Parathyroid adenoma (tissue), 2 donors: ENCODE results near the gene CFAP161.

ENCODE experiments used
- H2AFZ ChIP-seq: fragments of 300-600 bp; sonication (generic); one replicate; pipeline ENCODE4 v1.7.0; 2017; ENCODE audit warnings: antibody characterized with exemption, mild to moderate bottlenecking
- H3K27ac ChIP-seq: fragments of 300-600 bp; sonication (generic); one replicate; pipeline ENCODE4 v1.7.0; 2017
- H3K27me3 ChIP-seq: fragments of 300-600 bp; sonication (generic); one replicate; pipeline ENCODE4 v1.7.0; 2017; ENCODE audit warnings: low read length; ENCODE audit not compliant: control insufficient read depth, insufficient read depth
- H3K36me3 ChIP-seq: fragments of 300-600 bp; sonication (generic); one replicate; pipeline ENCODE4 v1.7.0; 2017; ENCODE audit warnings: low read length; ENCODE audit not compliant: control insufficient read depth, insufficient read depth
- H3K4me1 ChIP-seq: fragments of 300-600 bp; sonication (generic); one replicate; pipeline ENCODE4 v1.7.0; 2017; ENCODE audit warnings: control low read depth
- H3K4me2 ChIP-seq: fragments of 300-600 bp; sonication (generic); one replicate; pipeline ENCODE4 v1.7.0; 2017; ENCODE audit warnings: low read length
- H3K4me3 ChIP-seq: fragments of 300-600 bp; sonication (generic); one replicate; pipeline ENCODE4 v1.7.0; 2017; ENCODE audit warnings: low read depth, low read length
- H3K79me2 ChIP-seq: fragments of 300-600 bp; sonication (generic); one replicate; pipeline ENCODE4 v1.7.0; 2017; ENCODE audit warnings: control low read depth
- H3K9ac ChIP-seq: fragments of 300-600 bp; sonication (generic); one replicate; pipeline ENCODE4 v1.7.0; 2017; ENCODE audit warnings: mild to moderate bottlenecking
- H3K9me3 ChIP-seq: fragments of 300-600 bp; sonication (generic); one replicate; pipeline ENCODE4 v1.7.0; 2017; ENCODE audit warnings: low read length; ENCODE audit not compliant: control insufficient read depth
- CTCF ChIP-seq: fragments of 300-600 bp; sonication (generic); IDR thresholded peaks from one replicate; pipeline ENCODE4 v1.7.0; 2017; ENCODE audit warnings: antibody characterized with exemption, mild to moderate bottlenecking
- donor health status: primary hyperparathyroidism.

CFAP161 gene

GRCh38 chr15:81097890-81098280 lies 36.2 kb upstream of the CFAP161 start:
- Histone ChIP-seq H3K79me2 (no peaks in the 10 kb centered on the region), H3K27me3 (no peaks in the 10 kb centered on the region), H3K36me3 (no peaks in the 10 kb centered on the region), H3K9me3 (no peaks in the 10 kb centered on the region), H3K4me1 (peaks cover under 1% of the 10 kb centered on the region), H3K27ac (peak overlapping the region; percentile 51), H3K9ac (no peak overlapping the region), H3K4me2 (no peak overlapping the region), H2AFZ (no peak overlapping the region), H3K4me3 (no peak overlapping the region)
- no peak for TF ChIP-seq CTCF

GRCh38 chr15:81098349-81098748 lies 35.7 kb upstream of the CFAP161 start:
- Histone ChIP-seq H3K4me2 (no peak overlapping the region), H3K79me2 (no peaks in the 10 kb centered on the region), H3K27me3 (no peaks in the 10 kb centered on the region), H3K4me1 (no peaks in the 10 kb centered on the region), H3K27ac (peak overlapping the region; percentile 51), H2AFZ (no peak overlapping the region), H3K4me3 (no peak overlapping the region), H3K9me3 (no peaks in the 10 kb centered on the region), H3K36me3 (no peaks in the 10 kb centered on the region), H3K9ac (no peak overlapping the region)
- no peak for TF ChIP-seq CTCF

- Histone ChIP-seq H3K27ac (no peak overlapping the region), H3K9ac (no peak overlapping the region), H3K4me2 (no peak overlapping the region), H2AFZ (no peak overlapping the region), H3K4me1 (no peaks in the 10 kb centered on the region), H3K4me3 (no peak overlapping the region), H3K36me3 (no peaks in the 10 kb centered on the region), H3K27me3 (no peaks in the 10 kb centered on the region), H3K9me3 (no peaks in the 10 kb centered on the region), H3K79me2 (no peaks in the 10 kb centered on the region)
- TF ChIP-seq CTCF, result no peak
Observed at GRCh38 chr15:81098861-81099651, 35.0 kb upstream of the CFAP161 start.

- Histone ChIP-seq H2AFZ (no peak overlapping the region), H3K79me2 (no peaks in the 10 kb centered on the region), H3K27ac (no peak overlapping the region), H3K27me3 (no peaks in the 10 kb centered on the region), H3K4me2 (no peak overlapping the region), H3K4me1 (no peaks in the 10 kb centered on the region), H3K9ac (no peak overlapping the region), H3K36me3 (no peaks in the 10 kb centered on the region), H3K4me3 (no peak overlapping the region), H3K9me3 (no peaks in the 10 kb centered on the region)
- no peak for TF ChIP-seq CTCF
Observed at GRCh38 chr15:81101894-81102815, 31.9 kb upstream of the CFAP161 start.
